GM18858 (cell line): Measurements from ENCODE around the gene RIOK3.

Experiments used
- ATAC-seq: cut with Tn5 transposase; IDR thresholded peaks from one replicate; pipeline ENCODE4 v1.9.1; 2021; ENCODE audit not compliant: unreplicated experiment

RIOK3 gene

DNA sequence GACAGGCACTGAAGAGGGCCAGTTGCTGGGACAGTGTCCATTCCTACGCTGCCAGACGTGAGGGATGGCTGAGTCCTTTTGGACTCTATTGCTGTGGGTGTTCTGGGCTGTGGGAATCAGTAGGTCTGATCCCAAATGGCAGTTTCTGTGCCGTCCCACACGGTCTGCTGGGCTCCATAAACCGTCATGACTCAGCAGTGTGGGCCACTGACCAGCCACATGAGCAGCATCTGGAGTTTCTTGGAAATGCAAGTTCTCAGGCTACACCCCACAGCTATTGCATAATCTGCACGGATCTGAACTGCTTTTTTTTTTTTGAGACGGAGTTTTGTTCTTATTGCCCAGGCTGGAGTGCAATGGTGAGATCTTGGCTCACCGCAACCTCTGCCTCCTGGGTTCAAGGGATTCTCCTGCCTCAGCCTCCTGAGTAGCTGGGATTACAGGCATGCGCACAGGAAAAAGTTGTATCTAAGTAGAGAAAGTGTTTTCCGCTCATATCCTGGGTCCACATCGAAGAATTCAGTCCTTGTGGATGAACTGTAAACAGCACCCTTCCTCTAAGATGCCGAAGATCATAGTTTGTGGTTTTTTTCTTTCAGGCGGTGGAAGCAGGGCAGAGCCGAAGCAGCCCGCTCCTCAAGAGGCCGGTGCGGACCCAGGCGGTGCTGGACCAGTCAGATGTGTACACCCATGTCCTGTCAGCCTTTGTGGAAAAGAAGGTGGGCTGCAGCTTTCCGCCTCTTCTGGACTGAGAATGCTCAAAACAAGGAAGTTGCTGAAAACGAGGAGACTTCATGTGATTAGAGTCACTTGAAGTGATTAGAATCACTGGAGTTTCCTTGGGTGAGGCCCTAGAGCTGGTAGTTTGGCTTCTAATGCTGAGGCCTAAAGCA, 75.7 kb downstream of the RIOK3 start:
- no peak for ATAC-seq

DNA sequence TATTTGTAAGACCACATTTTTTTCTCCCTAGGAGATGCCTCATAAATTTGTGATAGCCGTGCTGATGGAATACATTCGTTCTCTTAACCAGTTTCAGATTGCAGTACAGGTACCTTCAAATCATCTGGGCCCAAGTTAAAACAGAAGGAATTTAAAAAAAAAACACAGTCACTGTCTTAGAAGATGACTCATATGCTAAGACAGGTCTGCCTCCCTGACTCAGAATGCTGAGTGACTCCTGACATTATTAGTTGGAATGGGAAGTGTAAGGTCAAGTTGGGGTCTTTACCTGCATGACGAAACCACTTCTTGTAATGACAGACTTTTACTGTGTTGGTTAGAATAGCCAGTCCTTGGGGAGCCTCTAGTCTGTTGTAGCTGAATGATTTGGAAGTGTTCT, 76.5 kb downstream of the RIOK3 start:
- ATAC-seq: no peak

DNA sequence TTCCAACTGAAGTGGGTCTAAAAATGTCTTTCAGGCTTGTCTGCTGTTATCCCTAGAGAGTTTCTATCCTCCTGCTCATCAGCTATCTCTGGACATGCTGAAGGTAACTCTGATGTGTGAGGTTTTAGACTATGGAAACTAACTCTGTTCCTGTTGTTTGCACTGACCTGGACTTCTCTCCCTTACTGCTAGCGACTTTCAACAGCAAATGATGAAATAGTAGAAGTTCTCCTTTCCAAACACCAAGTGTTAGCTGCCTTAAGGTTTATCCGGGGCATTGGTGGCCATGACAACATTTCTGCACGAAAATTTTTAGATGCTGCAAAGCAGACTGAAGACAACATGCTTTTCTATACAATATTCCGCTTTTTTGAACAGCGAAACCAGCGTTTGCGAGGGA, 77.1 kb downstream of the RIOK3 start:
- no peak for ATAC-seq

DNA sequence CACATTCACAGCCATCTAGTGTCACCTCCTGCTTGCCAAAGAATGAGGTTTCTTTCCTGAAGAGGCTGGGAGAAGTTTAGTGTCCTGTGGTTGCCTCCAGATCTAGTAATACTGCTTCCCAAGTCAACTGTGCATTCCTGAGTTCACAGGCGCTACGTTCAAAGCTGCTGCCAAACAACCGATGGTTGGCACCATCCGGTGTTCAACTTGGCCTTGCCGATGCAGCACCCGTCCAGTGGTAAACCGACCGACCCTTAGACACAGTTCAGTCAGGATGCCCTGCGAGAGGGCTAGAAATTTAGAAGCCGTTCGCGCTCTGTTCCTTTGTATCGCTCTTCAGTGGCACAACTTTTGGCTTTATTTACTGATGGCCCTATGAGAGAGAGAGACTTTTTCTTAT, 78.8 kb downstream of the RIOK3 start:
- ATAC-seq: no peak
